H1 (cell line): ENCODE results near the gene GREB1L. TPM values are rescaled to one million over a fixed set of nuclear protein-coding genes. Genes with fewer than 3 reads are reported as not detected.

Experiments used
- CTCF ChIA-PET: fragments of 300-600 bp; sonication (Branson Sonifier 250); formaldehyde crosslinking; loops from one replicate; lab custom pipeline; 2021; ENCODE audit not compliant: partially characterized antibody; lab: Charles Lee
- POLR2A ChIA-PET: fragments of 300-600 bp; sonication (Branson Sonifier 250); formaldehyde crosslinking; loops from one replicate; lab custom pipeline; 2021; ENCODE audit warnings: inconsistent platforms; ENCODE audit not compliant: partially characterized antibody; lab: Charles Lee
- DNase-seq, 2 experiments: peaks; one replicate each; pipeline versions ENCODE4 v3.0.0 to v3.0.0-alpha.2; 2010 to 2022; ENCODE audit warnings: low spot score in 2 of 2, low read depth in 1 of 2, mixed read lengths in 1 of 2
- FAIRE-seq: peaks from 2 replicates; lab custom pipeline; 2011; peaks lifted over from hg19 to GRCh38; lab: Jason Lieb, UNC
- H2AFZ ChIP-seq: 2 replicates; pipeline ENCODE4 v1.8.1; 2012; ENCODE audit warnings: low read length, inconsistent platforms
- H2AK5ac ChIP-seq: 2 replicates; pipeline ENCODE4 v1.6.1; 2013; ENCODE audit warnings: low read depth, low read length
- H2BK120ac ChIP-seq: replicated peaks from 2 replicates; pipeline ENCODE3; 2013; ENCODE audit warnings: low read depth, low read length, inconsistent platforms
- H2BK12ac ChIP-seq: 2 replicates; pipeline ENCODE4 v1.6.1; 2013; ENCODE audit warnings: low read depth, low read length
- H2BK15ac ChIP-seq: 2 replicates; pipeline ENCODE4 v1.6.1; 2013; ENCODE audit warnings: low read length
- H2BK20ac ChIP-seq: 2 replicates; pipeline ENCODE4 v1.6.1; 2013; ENCODE audit warnings: low read length
- H2BK5ac ChIP-seq: 2 replicates; pipeline ENCODE4 v1.6.1; 2013; ENCODE audit warnings: low read depth, low read length
- H3K14ac ChIP-seq: 2 replicates; pipeline ENCODE4 v1.6.1; 2013; ENCODE audit warnings: inconsistent platforms; ENCODE audit not compliant: insufficient read length
- H3K18ac ChIP-seq: 2 replicates; pipeline ENCODE4 v1.6.1; 2013; ENCODE audit warnings: low read length; ENCODE audit errors: extremely low read depth
- H3K23ac ChIP-seq: 2 replicates; pipeline ENCODE4 v1.6.1; 2013; ENCODE audit warnings: inconsistent platforms; ENCODE audit not compliant: insufficient read length
- H3K23me2 ChIP-seq: 2 replicates; pipeline ENCODE4 v1.6.1; 2013; ENCODE audit warnings: low read depth, low read length
- H3K27ac ChIP-seq: 2 replicates; pipeline ENCODE4 v1.6.1; 2011; ENCODE audit warnings: low read depth, low read length, inconsistent platforms
- H3K27me3 ChIP-seq, 4 experiments: replicated peaks in 1 of 4; 1 replicate in 1 of 4; 2 replicates in 3 of 4; pipeline versions ENCODE4 v1.6.1 to v1.8.1; 2011 to 2013; ENCODE audit warnings: low read length in 3 of 4, mild to moderate bottlenecking in 3 of 4, inconsistent platforms in 2 of 4, mixed read lengths in 2 of 4, moderate library complexity in 1 of 4; ENCODE audit not compliant: control insufficient read depth in 3 of 4, insufficient read depth in 3 of 4; ENCODE audit errors: extremely low read depth in 1 of 4
- H3K36me3 ChIP-seq, 4 experiments: 2 replicates each; pipeline versions ENCODE4 v1.6.1 to v1.8.1; 2011 to 2013; ENCODE audit warnings: mild to moderate bottlenecking in 4 of 4, low read length in 3 of 4, moderate library complexity in 2 of 4, control low read depth in 1 of 4, inconsistent platforms in 1 of 4; ENCODE audit not compliant: insufficient read depth in 4 of 4, control insufficient read depth in 2 of 4
- H3K4ac ChIP-seq: replicated peaks from 2 replicates; pipeline ENCODE3; 2013; ENCODE audit warnings: low read length, low read depth, mixed read lengths, inconsistent platforms; ENCODE audit not compliant: insufficient read length
- H3K4me1 ChIP-seq, 4 experiments: replicated peaks in 1 of 4; 1 replicate in 1 of 4; 2 replicates in 3 of 4; pipeline versions ENCODE4 v1.6.1 to v1.8.1; 2011 to 2013; ENCODE audit warnings: low read length in 3 of 4, inconsistent platforms in 2 of 4, mixed read lengths in 1 of 4; ENCODE audit not compliant: insufficient read depth in 4 of 4, control insufficient read depth in 3 of 4
- H3K4me2 ChIP-seq, 2 experiments: 2 replicates each; pipeline versions ENCODE4 v1.6.1 to v1.8.1; 2011 to 2013; ENCODE audit warnings: low read depth in 2 of 2, low read length in 2 of 2, control low read depth in 1 of 2, inconsistent platforms in 1 of 2, mild to moderate bottlenecking in 1 of 2; ENCODE audit not compliant: insufficient read depth in 1 of 2
- H3K4me3 ChIP-seq, 4 experiments: fragments of 200-600, 300-600 bp in 1 of 4; sonication (generic), shearing (Covaris generic), sonication (Bioruptor Twin) in 1 of 4; 2 replicates each; pipeline versions ENCODE4 v1.5.1 to v1.8.1; 2011 to 2016; ENCODE audit warnings: low read length in 4 of 4, low read depth in 3 of 4, control low read depth in 2 of 4, inconsistent platforms in 2 of 4, mild to moderate bottlenecking in 2 of 4, mixed read lengths in 1 of 4, moderate library complexity in 1 of 4; ENCODE audit not compliant: insufficient read depth in 2 of 4; ENCODE audit errors: extremely low read depth in 1 of 4
- H3K56ac ChIP-seq: replicated peaks from 2 replicates; pipeline ENCODE3; 2013; ENCODE audit warnings: low read depth, mild to moderate bottlenecking, mixed read lengths, low read length, inconsistent platforms; ENCODE audit not compliant: insufficient read length
- H3K79me1 ChIP-seq: 2 replicates; pipeline ENCODE4 v1.6.1; 2013; ENCODE audit warnings: low read depth, low read length, control low read depth
- H3K79me2 ChIP-seq, 2 experiments: 2 replicates each; pipeline versions ENCODE4 v1.6.1 to v1.8.1; 2012 to 2013; ENCODE audit warnings: low read length in 2 of 2, mild to moderate bottlenecking in 2 of 2, inconsistent platforms in 1 of 2; ENCODE audit not compliant: insufficient read depth in 2 of 2, control insufficient read depth in 1 of 2
- H3K9ac ChIP-seq, 4 experiments: replicated peaks in 1 of 4; 1 replicate in 1 of 4; 2 replicates in 3 of 4; pipeline versions ENCODE4 v1.6.1 to v1.8.1; 2011 to 2013; ENCODE audit warnings: low read depth in 3 of 4, low read length in 3 of 4, control low read depth in 2 of 4, mild to moderate bottlenecking in 2 of 4, moderate library complexity in 2 of 4, inconsistent platforms in 1 of 4; ENCODE audit errors: extremely low read depth in 1 of 4
- H3K9me3 ChIP-seq, 2 experiments: 2 replicates each; pipeline versions ENCODE4 v1.6.1 to v1.8.1; 2012 to 2013; ENCODE audit warnings: mild to moderate bottlenecking in 2 of 2, moderate library complexity in 2 of 2, control low read depth in 1 of 2, inconsistent platforms in 1 of 2, low read depth in 1 of 2, low read length in 1 of 2, mixed read lengths in 1 of 2; ENCODE audit not compliant: insufficient read depth in 2 of 2
- H4K20me1 ChIP-seq, 2 experiments: replicated peaks in 1 of 2; 2 replicates each; pipeline versions ENCODE3 to v1.8.1; 2011 to 2013; ENCODE audit warnings: inconsistent platforms in 2 of 2, low read length in 2 of 2, mild to moderate bottlenecking in 1 of 2; ENCODE audit not compliant: insufficient read depth in 2 of 2, control insufficient read depth in 1 of 2
- H4K5ac ChIP-seq: 2 replicates; pipeline ENCODE4 v1.6.1; 2013; ENCODE audit warnings: low read length, low read depth, mixed read lengths, inconsistent platforms; ENCODE audit not compliant: insufficient read length
- H4K8ac ChIP-seq: 2 replicates; pipeline ENCODE4 v1.8.0; 2013; ENCODE audit warnings: mild to moderate bottlenecking, moderate library complexity, low read length, inconsistent platforms; ENCODE audit not compliant: insufficient read depth; ENCODE audit errors: extremely low read depth
- H4K91ac ChIP-seq: replicated peaks from 2 replicates; pipeline ENCODE3; 2013; ENCODE audit warnings: low read length, mixed read lengths, inconsistent platforms; ENCODE audit not compliant: insufficient read length
- BACH1 ChIP-seq: IDR thresholded peaks from 2 replicates; pipeline ENCODE4 v1.6.1; 2012; ENCODE audit warnings: low read length, improper control_type of control experiment
- CEBPB ChIP-seq: IDR thresholded peaks from 2 replicates; pipeline ENCODE4 v1.6.1; 2012; ENCODE audit warnings: low read depth, low read length
- CTCF ChIP-seq, 3 experiments: IDR thresholded peaks; 1 replicate in 2 of 3; 2 replicates in 1 of 3; pipeline versions ENCODE4 v1.5.1 to v1.6.1; 2011; ENCODE audit warnings: low read length in 3 of 3, mild to moderate bottlenecking in 3 of 3, inconsistent platforms in 2 of 3, low read depth in 1 of 3, moderate library complexity in 1 of 3; ENCODE audit not compliant: insufficient read depth in 1 of 3; ENCODE audit errors: control extremely low read depth in 1 of 3
- SIRT6 ChIP-seq: IDR thresholded peaks from one replicate; pipeline ENCODE4 v1.7.1; 2012; ENCODE audit warnings: low read length, inconsistent platforms
- WGBS, 2 experiments: shearing (Covaris generic) in 1 of 2; methylation state at CpG; one replicate each; pipeline versions ENCODE4 v1.1.6 to v1.1.7; 2013 to 2015; ENCODE audit warnings: low lambda C conversion rate in 2 of 2, mixed read lengths in 2 of 2, inconsistent platforms in 1 of 2, low coverage in 1 of 2, missing lambda C conversion rate in 1 of 2; ENCODE audit not compliant: insufficient replicate concordance in 2 of 2, insufficient coverage in 1 of 2, insufficient read length in 1 of 2; ENCODE audit errors: extremely low coverage in 1 of 2, missing lambda C conversion rate in 1 of 2; 5-methylcytosine and 5-hydroxymethylcytosine counted together
- polyA plus RNA-seq, 7 experiments: library from polyadenylated mRNA; depleted of rRNA in 3 of 7; stranded (reverse) in 5 of 7; unstranded in 2 of 7; fragments of >200 nt in 5 of 7; fragments of 200-250 nt in 2 of 7; gene quantifications; 1 replicate in 5 of 7; 2 replicates in 1 of 7; 4 replicates in 1 of 7; pipeline versions ENCODE4 v1.2.1 to v1.2.3, GENCODE V29; 2011 to 2013; ENCODE audit warnings: missing spikeins in 2 of 7, mixed read lengths in 2 of 7
- total RNA-seq: library from RNA; stranded (reverse); fragmentation: NEBNext Ultra II Directional; extraction: Animal tissue kit (Norgen Biotek cat#: 25700); gene quantifications from 2 replicates; pipeline ENCODE4 v1.2.1, GENCODE V29; 2021

Gene GREB1L
- total and polyA plus RNA-seq, 2 of the 8 experiments (the other 6 are each of a cell fraction or from before 2014, with no cell fraction given): 0.34 to 1.6 TPM

DNA sequence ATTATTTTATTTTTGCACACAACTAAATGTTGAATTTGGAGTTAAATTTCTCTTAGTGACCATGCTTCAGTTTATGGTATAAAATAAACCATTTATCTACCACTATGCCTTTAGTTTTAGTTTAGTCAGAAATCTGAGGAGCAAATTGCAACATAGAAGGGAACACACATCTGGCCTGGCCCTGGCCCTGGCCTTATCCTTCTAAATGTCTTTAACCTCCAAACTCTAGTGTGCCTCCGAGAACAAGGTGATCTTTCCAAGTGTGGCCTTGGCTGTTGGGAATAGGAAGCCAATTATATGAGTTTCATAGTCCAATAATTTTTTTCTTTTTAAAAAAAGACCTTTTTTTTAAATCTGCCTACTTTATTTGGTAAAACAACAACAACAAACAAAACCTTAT, 31.8 kb upstream of the GREB1L start:
- TF ChIP-seq BACH1 (no peak), SIRT6 (no peak), CEBPB (no peak), CTCF (IDR thresholded peaks at IDR 0.05; ENCODE audit: control extremely low read depth in 1 of 3, insufficient read depth in 1 of 3, low read depth in 1 of 3, low read length in 3 of 3) (no peak)
- TF ChIP-seq, all 59 proteins: peak for 0
- POLR2A ChIA-PET: no interaction called here
- no peak for DNase-seq
- Histone ChIP-seq H3K4ac (no peak overlapping the region), H3K4me2 (no peak overlapping the region), H3K79me2 (no peaks in the 10 kb centered on the region), H4K5ac (no peak overlapping the region), H2AFZ (no peak overlapping the region), H3K36me3 (no peaks in the 10 kb centered on the region), H3K23me2 (no peaks in the 10 kb centered on the region), H3K79me1 (no peaks in the 10 kb centered on the region), H2BK120ac (no peak overlapping the region), H3K56ac (no peak overlapping the region), H3K23ac (no peak overlapping the region), H3K9me3 (no peaks in the 10 kb centered on the region), H4K91ac (no peak overlapping the region), H3K14ac (no peak overlapping the region), H2BK5ac (no peak overlapping the region), H2BK15ac (no peak overlapping the region), H2BK20ac (no peak overlapping the region), H3K4me3 (no peak overlapping the region), H3K9ac (no peak overlapping the region), H3K27me3 (peaks cover 0 to 1% (median 1%) of the 10 kb centered on the region in 4 experiments; a peak in 3 of 7 replicates), H3K4me1 (no peaks in the 10 kb centered on the region), H2AK5ac (no peak overlapping the region), H4K20me1 (no peaks in the 10 kb centered on the region), H3K18ac (no peak overlapping the region), H4K8ac (no peak overlapping the region), H2BK12ac (no peak overlapping the region), H3K27ac (no peak overlapping the region)
- CTCF ChIA-PET: interaction anchor here (1.3 kb wide), 1 partner anchor 11 kb away, joined by 5 read pairs; no protein-coding TSS in a partner anchor
- no peak for FAIRE-seq
- WGBS, 2 experiments: 95% methylated on average over 1 of the region's 1 CpG; no CpG with 5 or more reads in 1 of the 2 experiments
